Panc1 (cell line): Measurements from ENCODE around the gene CLEC9A.

Experiments used
- CTCF ChIP-seq: fragments of 450-650 bp; IDR thresholded peaks from 2 replicates; pipeline ENCODE4 v1.5.1; 2017; ENCODE audit warnings: mild to moderate bottlenecking
- POLR2AphosphoS5 ChIP-seq: IDR thresholded peaks from 2 replicates; pipeline ENCODE4 v1.6.1; 2012; ENCODE audit warnings: mild to moderate bottlenecking, low read depth, low read length, moderate library complexity
- REST ChIP-seq, 2 experiments: IDR thresholded peaks; 2 replicates each; pipeline ENCODE4 v1.6.1; 2011 to 2012; ENCODE audit warnings: low read depth in 2 of 2, control low read depth in 1 of 2, low read length in 1 of 2, mild to moderate bottlenecking in 1 of 2, moderate library complexity in 1 of 2; ENCODE audit not compliant: insufficient read depth in 1 of 2
- SIN3A ChIP-seq: IDR thresholded peaks from 2 replicates; pipeline ENCODE4 v1.6.1; 2012; ENCODE audit warnings: low read depth, mild to moderate bottlenecking, low read length, moderate library complexity, borderline replicate concordance; ENCODE audit not compliant: insufficient read depth
- TCF7L2 ChIP-seq: IDR thresholded peaks from 2 replicates; pipeline ENCODE4 v1.6.1; 2011; ENCODE audit warnings: mild to moderate bottlenecking, low read depth, low read length, inconsistent platforms

DNA sequence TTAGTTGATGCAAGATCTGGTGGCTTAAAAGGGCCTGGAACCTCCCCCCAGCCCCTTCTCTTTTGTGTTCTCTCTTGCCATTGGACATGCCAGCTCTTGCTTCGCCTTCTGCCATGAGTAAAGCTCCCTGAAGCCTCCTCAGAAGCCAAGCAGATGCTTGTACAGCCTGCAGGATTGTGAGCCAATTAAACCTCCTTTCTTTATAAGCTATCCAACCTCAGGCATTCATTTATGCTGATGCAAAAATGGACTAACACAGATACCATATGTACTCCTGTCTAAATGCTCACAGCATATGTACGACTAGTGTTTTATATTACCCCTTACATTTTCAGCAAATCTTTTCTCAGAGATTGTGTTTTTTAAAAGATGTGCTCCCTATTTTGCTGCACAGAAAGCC is 41.6 kb downstream of the CLEC9A start:
- TF ChIP-seq CTCF (no peak), REST (IDR thresholded peaks at IDR 0.05; ENCODE audit: insufficient read depth in 1 of 2, low read depth in 2 of 2, low read length in 1 of 2) (no peak), TCF7L2 (no peak), POLR2AphosphoS5 (no peak), SIN3A (no peak)
